ENCODE data around the gene FAM200A. TPM values are rescaled to one million over a fixed set of nuclear protein-coding genes. Genes with fewer than 3 reads are reported as not detected.

Gene FAM200A
- total and polyA plus RNA-seq, 2 of the 8 experiments (the other 6 are each of a cell fraction or from before 2014, with no cell fraction given) = 4.3 to 7.5 TPM

GRCh38 chr7:99543916-99544315, 8.0 kb downstream of the FAM200A start:
- H3K9ac ChIP-seq (replicated peaks in 1 of 4; ENCODE audit: extremely low read depth in 1 of 4, low read depth in 3 of 4, low read length in 3 of 4) = no peak overlapping the region
- no peak overlapping the region for H4K5ac ChIP-seq (ENCODE audit: insufficient read length, low read depth, low read length)
- H3K36me3 ChIP-seq (ENCODE audit: control insufficient read depth in 2 of 4, insufficient read depth in 4 of 4, low read length in 3 of 4) = peaks cover 2 to 19% (median 8%) of the 10 kb centered on the region in 4 experiments; a peak in 5 of 8 replicates
- no peak overlapping the region for H3K56ac ChIP-seq (replicated peaks; ENCODE audit: insufficient read length, low read depth, low read length)
- no peak overlapping the region for H4K91ac ChIP-seq (replicated peaks; ENCODE audit: insufficient read length, low read length)
- WGBS, 2 experiments (ENCODE audit: extremely low coverage in 1 of 2, insufficient coverage in 1 of 2, insufficient read length in 1 of 2, insufficient replicate concordance in 2 of 2, low coverage in 1 of 2, low lambda C conversion rate in 2 of 2, missing lambda C conversion rate in 1 of 2) = 92% methylated on average over 6 of the region's 6 CpGs; no CpG with 5 or more reads in 1 of the 2 experiments
- no peak overlapping the region for H2AFZ ChIP-seq (ENCODE audit: low read length)
- no peaks in the 10 kb centered on the region for H3K79me2 ChIP-seq (ENCODE audit: control insufficient read depth in 1 of 2, insufficient read depth in 2 of 2, low read length in 2 of 2)
- no peaks in the 10 kb centered on the region for H3K4me1 ChIP-seq (replicated peaks in 1 of 4; ENCODE audit: control insufficient read depth in 3 of 4, insufficient read depth in 4 of 4, low read length in 3 of 4)
- no peaks in the 10 kb centered on the region for H3K27me3 ChIP-seq (replicated peaks in 1 of 4; ENCODE audit: control insufficient read depth in 3 of 4, extremely low read depth in 1 of 4, insufficient read depth in 3 of 4, low read length in 3 of 4)
- CTCF ChIA-PET (ENCODE audit: partially characterized antibody) = interaction anchor here (0.6 kb wide), 1 partner anchor 57 kb away, joined by 3 read pairs; no protein-coding TSS in a partner anchor
- FAIRE-seq (no peak), DNase-seq (ENCODE audit: low read depth in 1 of 2, low spot score in 2 of 2) (no peak)
- H3K14ac ChIP-seq (ENCODE audit: insufficient read length) = no peak overlapping the region
- no peak overlapping the region for H3K4me2 ChIP-seq (ENCODE audit: insufficient read depth in 1 of 2, low read depth in 2 of 2, low read length in 2 of 2)
- H3K9me3 ChIP-seq (ENCODE audit: insufficient read depth in 2 of 2, low read depth in 1 of 2, low read length in 1 of 2) = peaks cover 32 to 34% of the 10 kb centered on the region in 2 experiments
- TF ChIP-seq RFX5 (IDR thresholded peaks at IDR 0.05; ENCODE audit: borderline replicate concordance, low read depth, low read length) (no peak), RXRA (IDR thresholded peaks at IDR 0.05; ENCODE audit: insufficient read depth, low read depth, low read length) (no peak), SIX5 (IDR thresholded peaks at IDR 0.05; ENCODE audit: low read depth, low read length) (no peak), RBBP5 (IDR thresholded peaks at IDR 0.05; ENCODE audit: borderline replicate concordance, low read depth, low read length) (no peak), SUZ12 (IDR thresholded peaks at IDR 0.05; ENCODE audit: low read length) (no peak), EGR1 (IDR thresholded peaks at IDR 0.05; ENCODE audit: borderline replicate concordance, low read depth, low read length) (no peak), SIRT6 (IDR thresholded peaks at IDR 0.05; ENCODE audit: low read length) (no peak), BRCA1 (IDR thresholded peaks at IDR 0.05; ENCODE audit: low read depth, low read length) (no peak), PHF8 (conservative IDR thresholded peaks at IDR 0.05; ENCODE audit: low read depth, low read length) (no peak), CBX5 (IDR thresholded peaks at IDR 0.05; ENCODE audit: low read depth, low read length) (no peak), KDM1A (IDR thresholded peaks at IDR 0.05; ENCODE audit: borderline replicate concordance, low read length) (no peak)
- no peak overlapping the region for H3K23ac ChIP-seq (ENCODE audit: insufficient read length)
- no peak overlapping the region for H3K4me3 ChIP-seq (ENCODE audit: extremely low read depth in 1 of 4, insufficient read depth in 2 of 4, low read depth in 3 of 4, low read length in 4 of 4)
- POLR2A ChIA-PET (ENCODE audit: partially characterized antibody) = no interaction called here
- no peak overlapping the region for H2BK120ac ChIP-seq (replicated peaks; ENCODE audit: low read depth, low read length)
- no peak overlapping the region for H2AK5ac ChIP-seq (ENCODE audit: low read depth, low read length)
- no peak overlapping the region for H2BK5ac ChIP-seq (ENCODE audit: low read depth, low read length)
- H3K23me2 ChIP-seq (ENCODE audit: low read depth, low read length) = no peaks in the 10 kb centered on the region
- H2BK15ac ChIP-seq (ENCODE audit: low read length) = no peak overlapping the region
- H3K18ac ChIP-seq (ENCODE audit: extremely low read depth, low read length) = no peak overlapping the region
- H2BK20ac ChIP-seq (ENCODE audit: low read length) = no peak overlapping the region
- H4K20me1 ChIP-seq (replicated peaks in 1 of 2; ENCODE audit: control insufficient read depth in 1 of 2, insufficient read depth in 2 of 2, low read length in 2 of 2) = no peaks in the 10 kb centered on the region
- H3K27ac ChIP-seq (ENCODE audit: low read depth, low read length) = no peak overlapping the region
- no peak overlapping the region for H4K8ac ChIP-seq (ENCODE audit: extremely low read depth, insufficient read depth, low read length)
- no peak overlapping the region for H2BK12ac ChIP-seq (ENCODE audit: low read depth, low read length)
- H3K4ac ChIP-seq (replicated peaks; ENCODE audit: insufficient read length, low read depth, low read length) = no peak overlapping the region
- no peaks in the 10 kb centered on the region for H3K79me1 ChIP-seq (ENCODE audit: low read depth, low read length)

Data from H1 (cell line).